ENCODE measurements around the gene BAIAP2L1.

The BAIAP2L1 gene

DNA sequence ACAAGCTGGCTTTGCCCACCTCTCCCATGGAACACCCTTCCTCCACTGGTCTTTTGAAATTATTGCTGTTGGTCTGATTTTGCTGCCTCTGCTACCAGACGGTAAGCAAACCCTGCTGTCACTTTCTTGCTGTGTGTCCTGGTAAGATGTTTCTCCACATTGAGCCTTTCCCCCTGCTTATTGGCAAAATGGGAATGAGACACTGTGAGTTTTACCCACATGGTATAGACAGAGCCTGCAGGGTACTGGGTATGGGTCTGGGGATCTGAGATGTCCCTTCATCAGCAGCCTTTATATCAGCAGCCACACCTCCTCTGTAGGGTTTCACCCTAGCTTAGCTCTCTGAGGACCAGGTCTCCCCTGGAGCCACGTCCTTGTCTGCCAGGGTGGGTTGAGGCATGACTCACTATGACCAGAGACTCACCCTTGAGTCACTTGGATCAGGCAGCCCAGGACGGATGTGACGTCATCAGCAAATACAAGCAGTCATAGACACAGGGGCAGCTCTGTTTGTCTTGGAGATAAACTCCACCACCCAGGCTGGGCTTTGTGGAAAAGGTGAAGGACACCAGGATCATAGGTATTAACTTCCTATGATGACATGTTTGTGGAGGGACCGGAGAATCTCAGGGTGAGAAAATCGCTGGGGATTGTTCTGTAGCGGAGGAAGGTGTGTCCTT lies 17.9 kb upstream of the BAIAP2L1 start:
- TF ChIP-seq, protein P1, sequence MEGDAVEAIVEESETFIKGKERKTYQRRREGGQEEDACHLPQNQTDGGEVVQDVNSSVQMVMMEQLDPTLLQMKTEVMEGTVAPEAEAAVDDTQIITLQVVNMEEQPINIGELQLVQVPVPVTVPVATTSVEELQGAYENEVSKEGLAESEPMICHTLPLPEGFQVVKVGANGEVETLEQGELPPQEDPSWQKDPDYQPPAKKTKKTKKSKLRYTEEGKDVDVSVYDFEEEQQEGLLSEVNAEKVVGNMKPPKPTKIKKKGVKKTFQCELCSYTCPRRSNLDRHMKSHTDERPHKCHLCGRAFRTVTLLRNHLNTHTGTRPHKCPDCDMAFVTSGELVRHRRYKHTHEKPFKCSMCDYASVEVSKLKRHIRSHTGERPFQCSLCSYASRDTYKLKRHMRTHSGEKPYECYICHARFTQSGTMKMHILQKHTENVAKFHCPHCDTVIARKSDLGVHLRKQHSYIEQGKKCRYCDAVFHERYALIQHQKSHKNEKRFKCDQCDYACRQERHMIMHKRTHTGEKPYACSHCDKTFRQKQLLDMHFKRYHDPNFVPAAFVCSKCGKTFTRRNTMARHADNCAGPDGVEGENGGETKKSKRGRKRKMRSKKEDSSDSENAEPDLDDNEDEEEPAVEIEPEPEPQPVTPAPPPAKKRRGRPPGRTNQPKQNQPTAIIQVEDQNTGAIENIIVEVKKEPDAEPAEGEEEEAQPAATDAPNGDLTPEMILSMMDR (IDR thresholded peaks at IDR 0.05): no peak

DNA sequence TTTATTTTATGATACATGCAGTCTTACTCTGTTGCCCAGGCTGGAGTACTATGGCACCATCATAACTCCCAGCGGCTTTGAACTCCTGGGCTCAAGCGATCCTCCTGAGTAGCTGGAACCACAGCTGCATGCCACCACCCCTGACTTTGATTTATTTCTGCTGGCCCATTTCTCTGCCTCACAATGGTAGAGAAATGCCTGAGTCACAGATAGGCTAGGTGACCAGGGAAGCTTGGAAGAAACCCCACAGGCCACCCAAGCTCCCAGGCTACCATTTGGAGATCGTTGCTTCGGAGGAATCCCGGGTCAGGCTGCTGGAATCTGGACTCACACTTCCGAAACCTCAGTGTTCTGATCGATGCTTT lies 17.4 kb upstream of the BAIAP2L1 start:
- TF ChIP-seq, protein P1 (IDR thresholded peaks at IDR 0.05): no peak

DNA sequence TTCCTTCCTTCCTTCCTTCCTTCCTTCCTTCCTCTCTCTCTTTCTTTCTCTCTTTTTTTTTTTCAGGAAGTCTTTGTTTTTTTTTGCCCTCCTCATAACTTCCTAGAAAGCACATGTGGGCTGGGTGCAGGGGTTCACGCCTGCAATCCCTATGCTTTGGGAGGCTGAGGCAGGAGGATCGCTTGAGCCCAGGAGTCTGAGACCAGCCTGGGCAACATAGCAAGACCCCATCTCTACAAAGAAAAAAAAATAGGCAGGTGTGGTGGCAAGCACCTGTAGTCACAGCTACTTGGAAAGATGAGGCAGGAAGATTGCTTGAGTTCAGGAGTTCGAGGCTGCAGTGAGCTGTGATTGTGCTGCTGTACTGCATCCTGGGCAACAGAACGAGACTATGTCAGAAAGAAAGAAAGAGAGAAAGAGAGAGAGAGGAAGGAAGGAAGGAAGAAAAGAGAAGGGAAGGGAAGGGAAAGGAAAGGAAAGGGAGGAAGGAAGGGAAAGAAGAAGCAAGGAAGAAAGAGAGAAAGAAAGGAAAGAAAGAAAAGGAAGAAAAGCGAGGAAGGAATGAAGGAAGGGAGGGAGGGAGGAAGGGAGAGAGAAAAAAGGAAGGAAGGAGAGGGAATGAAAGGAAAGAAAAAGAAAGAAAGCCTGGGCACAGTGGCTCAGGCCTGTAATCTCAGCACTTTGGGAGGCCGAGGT lies 13.5 kb upstream of the BAIAP2L1 start:
- TF ChIP-seq, protein P1 (IDR thresholded peaks at IDR 0.05): no peak

DNA sequence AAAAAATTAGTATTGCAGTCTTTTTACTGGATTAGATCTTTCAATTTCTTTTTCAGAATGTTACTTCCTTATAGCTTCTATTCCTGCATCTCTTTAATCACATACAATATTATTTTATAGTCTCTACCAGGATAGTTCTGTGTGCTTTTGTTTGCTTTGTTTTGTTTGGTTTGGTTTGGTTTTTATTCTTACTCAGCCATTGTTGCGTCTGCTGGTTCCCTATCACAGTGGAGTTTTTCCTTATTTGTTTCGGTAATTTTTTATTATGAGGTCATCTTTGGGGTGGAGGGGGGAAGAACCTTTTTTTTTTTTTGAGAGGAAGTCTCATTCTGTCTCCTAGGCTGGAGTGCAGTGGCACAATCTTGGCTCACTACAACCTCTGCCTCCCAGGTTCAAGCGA lies 9.0 kb upstream of the BAIAP2L1 start:
- TF ChIP-seq, protein P1 (IDR thresholded peaks at IDR 0.05): no peak

DNA sequence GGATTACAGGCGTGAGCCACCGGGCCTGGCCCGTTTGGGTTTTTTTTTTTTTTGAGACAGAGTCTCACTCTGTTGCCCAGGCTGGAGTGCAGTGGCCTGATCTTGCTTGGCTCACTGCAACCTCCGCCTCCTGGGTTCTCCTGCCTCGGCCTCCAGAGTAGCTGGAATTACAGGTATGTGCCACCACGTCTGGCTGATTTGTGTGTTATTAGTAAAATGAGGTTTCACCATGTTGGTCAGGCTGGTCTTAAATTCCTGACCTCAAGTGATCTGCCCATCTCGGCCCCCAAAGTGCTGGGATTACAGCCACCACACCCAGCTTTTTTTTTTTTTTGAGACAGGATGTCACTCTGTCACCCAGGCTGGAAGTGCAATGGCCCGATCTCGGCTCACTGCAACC lies 5.9 kb upstream of the BAIAP2L1 start:
- TF ChIP-seq, protein P1 (IDR thresholded peaks at IDR 0.05): no peak

DNA sequence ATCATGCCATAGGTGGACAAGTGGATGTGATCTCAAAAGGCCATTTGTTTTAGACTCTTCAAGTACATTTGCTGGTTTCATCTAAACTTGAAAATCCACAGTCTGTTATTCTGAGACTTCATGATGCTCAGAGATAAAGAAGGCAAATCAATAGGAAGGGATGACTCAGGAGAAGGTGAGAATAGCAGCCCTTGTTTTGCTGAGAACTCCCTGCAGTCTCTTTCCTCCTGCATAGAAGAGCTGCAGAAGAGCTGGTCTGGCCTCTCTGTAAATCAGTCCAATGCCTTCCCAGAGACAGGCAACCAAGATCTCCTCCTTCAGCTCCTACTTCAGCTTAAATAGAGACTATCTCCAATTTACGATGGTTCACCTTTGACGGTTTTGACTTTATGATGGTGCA lies 4.0 kb upstream of the BAIAP2L1 start:
- TF ChIP-seq, protein P1 (IDR thresholded peaks at IDR 0.05): no peak

DNA sequence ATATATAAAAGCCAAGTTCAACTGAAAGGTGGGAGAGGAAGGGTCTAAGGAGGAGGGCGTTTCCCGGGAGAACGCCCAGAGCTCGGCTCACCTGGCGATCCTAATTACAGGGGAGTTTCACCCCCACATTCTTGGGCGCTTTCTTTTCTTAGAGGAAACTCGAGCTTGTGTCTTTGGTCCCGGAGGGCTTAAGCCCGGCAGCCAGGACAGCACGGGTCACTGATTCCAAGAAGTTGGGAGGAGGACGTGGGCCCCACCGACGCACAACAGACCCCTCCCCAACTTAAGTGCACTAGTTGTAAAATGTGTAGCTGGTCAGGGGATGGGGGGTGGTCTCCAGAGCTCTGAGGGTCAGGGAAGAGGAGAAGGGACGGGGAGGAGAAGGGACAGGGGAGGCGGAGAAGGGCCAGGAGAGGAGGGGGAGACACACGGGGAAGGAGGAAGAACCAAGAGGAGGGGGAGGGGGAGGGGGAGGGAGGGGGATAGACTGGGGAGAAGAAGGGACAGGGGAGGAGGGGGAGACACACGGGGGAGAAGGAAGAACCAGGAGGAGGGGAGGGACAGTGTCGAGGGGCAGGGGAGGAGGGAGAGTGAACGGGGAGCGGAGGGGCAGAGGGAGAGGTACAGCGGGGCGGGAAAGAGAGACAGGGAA lies 874 bp downstream of the BAIAP2L1 start:
- TF ChIP-seq, protein P1 (IDR thresholded peaks at IDR 0.05): no peak

All from LNCAP (cell line).